ENCODE measurements around the gene CCDC183. TPM values are rescaled to one million over a fixed set of nuclear protein-coding genes. Genes with fewer than 3 reads are reported as not detected.

Gene CCDC183
- total and polyA plus RNA-seq, 2 donors from 2014 or later = 0.88 to 3.1 TPM

DNA sequence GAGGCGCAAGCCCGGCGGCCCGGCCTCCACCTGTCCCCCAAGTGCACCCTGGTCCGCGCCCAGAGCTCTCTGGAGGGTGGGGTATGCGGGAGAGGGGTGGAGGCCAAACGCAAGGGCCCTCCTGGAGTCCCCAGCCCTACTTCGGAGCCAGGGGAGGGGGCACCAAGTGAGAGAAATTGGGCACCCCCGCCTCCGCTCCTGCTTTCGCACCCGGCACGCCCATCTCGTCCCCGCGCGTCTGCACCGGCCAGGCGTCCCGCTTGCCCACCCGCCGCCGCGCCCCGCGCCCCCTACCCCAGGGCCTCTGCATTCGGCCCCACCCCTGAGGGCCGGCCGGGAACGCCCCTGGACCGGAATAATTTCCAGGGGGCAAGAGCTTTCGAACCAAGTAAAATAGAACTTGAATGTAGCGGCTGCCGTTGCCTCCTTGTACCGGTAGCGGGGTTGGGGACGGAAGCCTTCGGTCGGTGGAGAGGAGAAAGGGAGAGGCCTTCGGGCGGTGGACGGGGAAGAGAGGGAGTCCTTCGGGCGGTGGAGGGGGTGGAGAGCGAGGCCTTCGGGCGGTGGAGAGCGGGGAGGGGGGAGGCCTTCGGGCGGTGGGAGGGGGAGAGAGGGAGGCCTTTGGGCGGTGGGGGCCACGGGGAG lies 52.4 kb downstream of the CCDC183 start:
- FAIRE-seq = no peak
- peaks cover 0 to 28% (median 0%) of the 10 kb centered on the region in 3 donors for H3K4me1 ChIP-seq (ENCODE audit: control insufficient read depth in 2 of 3, insufficient read depth in 2 of 3, low read depth in 1 of 3, low read length in 3 of 3)
- no peaks in the 10 kb centered on the region for H3K36me3 ChIP-seq (ENCODE audit: control insufficient read depth in 2 of 3, insufficient read depth in 3 of 3, low read length in 3 of 3)
- H3K27ac ChIP-seq (ENCODE audit: low read depth in 2 of 2, low read length in 2 of 2) = peak overlapping the region; percentile 86 to 88
- no peaks in the 10 kb centered on the region for H3K9me3 ChIP-seq (ENCODE audit: control insufficient read depth in 2 of 3, insufficient read depth in 1 of 3, low read length in 3 of 3)
- peaks cover 3% of the 10 kb centered on the region for H3K27me3 ChIP-seq (ENCODE audit: control insufficient read depth, insufficient read depth, low read length)
- intact Hi-C loops (cut with DNase I) = loop anchor here (10.0 kb wide), 1 partner anchor 96 kb away; the partner anchor contains the start of genes C8G and FBXW5
- DNase-seq = no peak
- TF ChIP-seq CTCF (IDR thresholded peaks at IDR 0.05; ENCODE audit: borderline replicate concordance, extremely low read depth, insufficient read depth) = no peak
- H3K4me3 ChIP-seq (ENCODE audit: low read length in 3 of 3) = peak overlapping the region; percentile 50 to 74 (median 51)
- H3K9ac ChIP-seq (ENCODE audit: low read length in 3 of 3) = peak overlapping the region in 2 of 3 donors; percentile 1 to 37

DNA sequence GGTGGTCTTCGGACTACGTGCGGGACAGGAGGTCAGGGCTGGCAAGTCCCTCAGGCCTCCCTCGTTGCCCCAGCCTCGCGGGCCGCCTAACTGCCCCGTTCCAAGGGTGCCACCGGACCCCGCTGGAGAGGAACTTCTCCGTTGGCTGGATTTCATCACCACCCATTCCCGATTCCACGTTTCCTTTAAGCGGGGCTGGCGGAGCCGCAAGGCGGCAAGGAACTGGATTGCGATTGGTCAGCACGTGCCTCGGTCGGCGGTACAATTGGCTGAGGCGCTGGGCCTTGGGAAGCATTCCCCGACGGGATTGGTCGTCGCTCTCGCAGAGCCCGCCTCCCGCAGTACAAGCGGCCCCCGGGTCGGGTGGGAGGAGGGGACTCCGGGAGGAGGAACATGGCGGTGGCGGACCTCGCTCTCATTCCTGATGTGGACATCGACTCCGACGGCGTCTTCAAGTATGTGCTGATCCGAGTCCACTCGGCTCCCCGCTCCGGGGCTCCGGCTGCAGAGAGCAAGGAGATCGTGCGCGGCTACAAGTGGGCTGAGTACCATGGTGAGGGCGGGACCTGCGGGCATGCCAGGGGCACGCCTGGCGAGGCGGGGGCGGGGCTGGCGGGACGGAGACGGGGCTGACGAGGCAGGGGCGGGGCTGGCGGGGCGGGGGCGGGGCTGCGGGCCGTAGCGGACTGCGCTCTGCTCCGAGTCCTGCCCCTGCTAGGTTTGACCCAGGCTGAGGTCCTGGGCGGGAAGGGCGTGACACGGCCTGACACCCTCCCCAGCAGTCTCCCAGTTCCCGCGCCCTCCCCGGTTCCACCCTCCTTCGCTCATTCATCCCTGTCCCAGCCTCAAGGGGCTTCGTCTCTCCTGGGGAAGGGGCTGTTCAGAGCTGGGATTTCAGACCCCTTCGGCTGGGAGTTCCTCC lies 53.2 kb downstream of the CCDC183 start, which contains the start of gene PHPT1:
PHPT1 (plus strand) TSS at position 372 of the 922 bp plus-strand sequence; CDS start at position 394, 22 bp downstream.
- FAIRE-seq = peak; percentile 97
- H3K9ac ChIP-seq (ENCODE audit: low read length in 3 of 3) = peak within 1 kb of the TSS; percentile 69 to 77 (median 69)
- peak within 1 kb of the TSS; percentile 74 to 88 (median 83) for H3K4me3 ChIP-seq (ENCODE audit: low read length in 3 of 3)
- H3K4me1 ChIP-seq (ENCODE audit: control insufficient read depth in 2 of 3, insufficient read depth in 2 of 3, low read depth in 1 of 3, low read length in 3 of 3) = peaks cover 0 to 28% (median 0%) of the 10 kb centered on the region in 3 donors
- intact Hi-C loops (cut with DNase I) = loop anchor here (10.0 kb wide), 1 partner anchor 96 kb away; the partner anchor contains the start of genes C8G and FBXW5
- peak; percentile 99 to 100 (median 99) for DNase-seq
- no peaks in the 10 kb centered on the region for H3K9me3 ChIP-seq (ENCODE audit: control insufficient read depth in 2 of 3, insufficient read depth in 1 of 3, low read length in 3 of 3)
- H3K27ac ChIP-seq (ENCODE audit: low read depth in 2 of 2, low read length in 2 of 2) = peak within 1 kb of the TSS; percentile 93 to 95
- no peak for TF ChIP-seq CTCF (IDR thresholded peaks at IDR 0.05; ENCODE audit: borderline replicate concordance, extremely low read depth, insufficient read depth)
- no peaks in the 10 kb centered on the region for H3K36me3 ChIP-seq (ENCODE audit: control insufficient read depth in 2 of 3, insufficient read depth in 3 of 3, low read length in 3 of 3)
- peaks cover 3% of the 10 kb centered on the region for H3K27me3 ChIP-seq (ENCODE audit: control insufficient read depth, insufficient read depth, low read length)

GRCh38 chr9:136849960-136850865 lies 54.1 kb downstream of the CCDC183 start:
- peak in 2 of 5 donors; percentile 68 to 83 for DNase-seq
- no peak for FAIRE-seq
- peak overlapping the region; percentile 63 to 74 (median 69) for H3K4me3 ChIP-seq (ENCODE audit: low read length in 3 of 3)
- no peak overlapping the region for H3K27ac ChIP-seq (ENCODE audit: low read depth in 2 of 2, low read length in 2 of 2)
- peaks cover 0 to 28% (median 0%) of the 10 kb centered on the region in 3 donors for H3K4me1 ChIP-seq (ENCODE audit: control insufficient read depth in 2 of 3, insufficient read depth in 2 of 3, low read depth in 1 of 3, low read length in 3 of 3)
- peak overlapping the region; percentile 22 to 69 (median 69) for H3K9ac ChIP-seq (ENCODE audit: low read length in 3 of 3)
- H3K27me3 ChIP-seq (ENCODE audit: control insufficient read depth, insufficient read depth, low read length) = peaks cover 3% of the 10 kb centered on the region
- no peak for TF ChIP-seq CTCF (IDR thresholded peaks at IDR 0.05; ENCODE audit: borderline replicate concordance, extremely low read depth, insufficient read depth)
- intact Hi-C loops (cut with DNase I) = loop anchor here (10.0 kb wide), 1 partner anchor 95 kb away; the partner anchor contains the start of genes C8G and FBXW5
- no peaks in the 10 kb centered on the region for H3K36me3 ChIP-seq (ENCODE audit: control insufficient read depth in 2 of 3, insufficient read depth in 3 of 3, low read length in 3 of 3)
- no peaks in the 10 kb centered on the region for H3K9me3 ChIP-seq (ENCODE audit: control insufficient read depth in 2 of 3, insufficient read depth in 1 of 3, low read length in 3 of 3)

Data from kidney (tissue), 14 donors.